IMR-90 (cell line): ENCODE data around the gene PPP1R2.

ENCODE experiments used
- BHLHE40 ChIP-seq: fragments of 150-350 bp; IDR thresholded peaks from 2 replicates; pipeline ENCODE4 v1.6.1; 2016; ENCODE audit warnings: mild to moderate bottlenecking, low read depth, low read length
- CEBPB ChIP-seq: IDR thresholded peaks from 2 replicates; pipeline ENCODE4 v1.6.1; 2012; ENCODE audit warnings: low read depth, low read length, improper control_type of control experiment
- CHD1 ChIP-seq: IDR thresholded peaks from 2 replicates; pipeline ENCODE4 v1.6.1; 2012; ENCODE audit warnings: low read depth, low read length, improper control_type of control experiment
- CTCF ChIP-seq: conservative IDR thresholded peaks from 2 replicates; pipeline ENCODE4 v1.5.1; 2012; ENCODE audit warnings: mild to moderate bottlenecking, low read depth, low read length, improper control_type of control experiment
- ELK1 ChIP-seq: fragments of 150-350 bp; IDR thresholded peaks from 2 replicates; pipeline ENCODE4 v1.6.1; 2016; ENCODE audit warnings: low read depth, mild to moderate bottlenecking, low read length, moderate library complexity, borderline replicate concordance
- MAFK ChIP-seq: IDR thresholded peaks from 2 replicates; pipeline ENCODE4 v1.6.1; 2012; ENCODE audit warnings: low read depth, low read length, improper control_type of control experiment
- MAZ ChIP-seq: IDR thresholded peaks from 2 replicates; pipeline ENCODE4 v1.6.1; 2012; ENCODE audit warnings: low read depth, mild to moderate bottlenecking, low read length, improper control_type of control experiment, moderate library complexity, borderline replicate concordance
- MXI1 ChIP-seq: IDR thresholded peaks from 2 replicates; pipeline ENCODE4 v1.6.1; 2012; ENCODE audit warnings: low read depth, mild to moderate bottlenecking, low read length, moderate library complexity, borderline replicate concordance
- POLR2A ChIP-seq: IDR thresholded peaks from 2 replicates; pipeline ENCODE4 v1.6.1; 2012; ENCODE audit warnings: mild to moderate bottlenecking, low read depth, low read length
- RCOR1 ChIP-seq: IDR thresholded peaks from 2 replicates; pipeline ENCODE4 v1.6.1; 2012; ENCODE audit warnings: mild to moderate bottlenecking, low read length, improper control_type of control experiment; ENCODE audit not compliant: insufficient replicate concordance
- RFX5 ChIP-seq: IDR thresholded peaks from 2 replicates; pipeline ENCODE4 v1.8.0; 2012; ENCODE audit warnings: low read depth, mild to moderate bottlenecking, low read length, moderate library complexity
- SMC3 ChIP-seq: fragments of 150-350 bp; IDR thresholded peaks from 2 replicates; pipeline ENCODE4 v1.6.1; 2016; ENCODE audit warnings: low read depth, mild to moderate bottlenecking, antibody characterized with exemption, low read length, moderate library complexity
- USF2 ChIP-seq: fragments of 150-350 bp; IDR thresholded peaks from 2 replicates; pipeline ENCODE4 v1.6.1; 2017; ENCODE audit warnings: mild to moderate bottlenecking, antibody characterized with exemption, low read length, low read depth

- TF ChIP-seq CTCF (no peak), POLR2A (no peak), RFX5 (no peak), ELK1 (no peak), MAFK (no peak), CHD1 (no peak), RCOR1 (no peak), CEBPB (no peak), SMC3 (no peak), MXI1 (no peak), BHLHE40 (no peak), USF2 (no peak), MAZ (no peak)
Measured at GRCh38 chr3:195591852-195592251, 48.7 kb upstream of the PPP1R2 start.
